Adrenal gland (tissue), 12 donors: ENCODE results near the gene ZNF655. TPM values are rescaled to one million over a fixed set of nuclear protein-coding genes. Genes with fewer than 3 reads are reported as not detected.

Experiments
- DNase-seq, 7 donors: peaks; one replicate each; pipeline ENCODE4 v3.0.0-alpha.2; 2019 to 2020
- H3K27ac ChIP-seq, 5 donors: fragments of 200-600 bp; sonication (generic) in 4 of 5; 1 replicate in 3 of 5; 2 replicates in 2 of 5; pipeline versions ENCODE4 v1.5.1 to v1.8.0; 2016 to 2020; ENCODE audit warnings: mild to moderate bottlenecking in 1 of 5
- H3K27me3 ChIP-seq: fragments of 200-600 bp; 2 replicates; pipeline ENCODE4 v1.8.0; 2021
- H3K36me3 ChIP-seq, 2 donors: fragments of 200-600 bp; replicated peaks in 1 of 2; 1 replicate in 1 of 2; 2 replicates in 1 of 2; pipeline versions ENCODE4 v1.5.1 to v1.8.0; 2018 to 2022
- H3K4me1 ChIP-seq, 2 donors: fragments of 200-600 bp; replicated peaks in 1 of 2; 1 replicate in 1 of 2; 2 replicates in 1 of 2; pipeline versions ENCODE4 v1.5.1 to v1.8.0; 2018 to 2021
- H3K4me3 ChIP-seq, 4 donors: fragments of 200-600 bp; sonication (generic) in 3 of 4; one replicate each; pipeline ENCODE4 v1.5.1; 2016 to 2018
- H3K9me3 ChIP-seq, 3 donors: fragments of 200-600 bp; sonication (generic) in 1 of 3; replicated peaks in 1 of 3; 1 replicate in 2 of 3; 2 replicates in 1 of 3; pipeline versions ENCODE4 v1.5.1 to v1.8.0; 2016 to 2021
- CTCF ChIP-seq, 6 experiments: fragments of 450-650 bp in 4 of 6; fragments of 200-600 bp in 2 of 6; sonication (generic) in 1 of 6; IDR thresholded peaks; 1 replicate in 5 of 6; 2 replicates in 1 of 6; pipeline versions ENCODE4 v1.5.1 to v1.8.0; 2016 to 2021; ENCODE audit warnings: antibody characterized with exemption in 6 of 6, mild to moderate bottlenecking in 2 of 6, moderate library complexity in 1 of 6
- POLR2A ChIP-seq, 2 donors: fragments of 450-650 bp; IDR thresholded peaks; one replicate each; pipeline ENCODE4 v1.6.1; 2017; ENCODE audit warnings: antibody characterized with exemption in 2 of 2, mild to moderate bottlenecking in 2 of 2, moderate library complexity in 1 of 2
- WGBS, 4 donors: extraction: QIAGEN DNeasy Blood & Tissue Kit in 2 of 4; methylation state at CpG; one replicate each; pipeline versions ENCODE4 v1.1.5 to v1.1.7; 2013 to 2017; 5-methylcytosine and 5-hydroxymethylcytosine counted together
- intact Hi-C, 2 donors: fragments of 100-400 bp; cut with DNase I; formaldehyde crosslinking; loops; one replicate each; pipeline versions ENCODE4 v1.14.1 to v1.15.0; 2022 to 2023
- polyA plus RNA-seq, 3 donors: library from polyadenylated mRNA; stranded (reverse); fragments of 200-250 nt in 2 of 3; fragments of 350-450 nt in 1 of 3; fragmentation: Illumina TruSeq in 1 of 3; extraction: RNeasy Lipid Tissue Mini Kit (QIAGEN cat#74804) in 1 of 3; gene quantifications; one replicate each; pipeline ENCODE4 v1.2.3, GENCODE V29; 2013 to 2014
- total RNA-seq, 9 donors: library from RNA; depleted of rRNA in 4 of 9; stranded (reverse); fragments of >200 nt in 4 of 9; fragments of 120-200 nt in 1 of 9; fragmentation: NEBNext Ultra II Directional in 1 of 9; extraction: Animal tissue kit (Norgen Biotek cat#: 25700) in 1 of 9; gene quantifications; one replicate each; pipeline versions ENCODE4 v1.1.0 to v1.2.4, GENCODE V29; 2013 to 2023
- donor health status: healthy with polysubstance abuse.
- donor health status: Bipolar disorder and iron deficiency.
- donor health status: DM: yes; HTN: yes; CAD: no.
- donor health status: DM: no; HTN: no; CAD: no.
- donor health status: DM: no; HTN: no; CAD: no.
- donor health status: DM: yes; HTN: yes; CAD: no.

Gene ZNF655
- total and polyA plus RNA-seq, 12 donors, result 37.6 to 132 (median 62.7) TPM

GRCh38 chr7:99557196-99557607, 1.2 kb upstream of the ZNF655 start:
- no peak for DNase-seq
- Histone ChIP-seq H3K9me3 (no peaks in the 10 kb centered on the region), H3K36me3 (peaks cover 0 to 31% of the 10 kb centered on the region in 2 donors), H3K27me3 (no peaks in the 10 kb centered on the region), H3K4me3 (peak overlapping the region in 2 of 4 donors; percentile 89 to 99), H3K27ac (peak overlapping the region in 3 of 5 donors; percentile 96 to 99 (median 97)), H3K4me1 (peaks cover 16 to 39% of the 10 kb centered on the region in 2 donors)
- intact Hi-C loops, result no loop called here
- TF ChIP-seq POLR2A (IDR thresholded peaks at IDR 0.05), result no peak
- TF ChIP-seq CTCF (IDR thresholded peaks at IDR 0.05), result no peak
- WGBS, 4 donors, result 56 to 63% (median 61%) methylated on average over 4 of the region's 4 CpGs

- Histone ChIP-seq H3K4me1 (peaks cover 23 to 41% of the 10 kb centered on the region in 2 donors), H3K36me3 (peaks cover 0 to 36% of the 10 kb centered on the region in 2 donors), H3K27me3 (no peaks in the 10 kb centered on the region), H3K9me3 (no peaks in the 10 kb centered on the region), H3K27ac (peak overlapping the region; percentile 88 to 99 (median 97)), H3K4me3 (peak overlapping the region; percentile 82 to 99 (median 89))
- WGBS, 4 donors, result 1 to 2% (median 1%) methylated on average over 17 of the region's 17 CpGs
- TF ChIP-seq CTCF (IDR thresholded peaks at IDR 0.05), result no peak
- no peak for TF ChIP-seq POLR2A (IDR thresholded peaks at IDR 0.05)
- no peak for DNase-seq
- intact Hi-C loops, result no loop called here
These were observed 519 bp upstream of the ZNF655 start for GRCh38 chr7:99557940-99558305.

- intact Hi-C loops, result no loop called here
- H3K4me3 ChIP-seq, result peak overlapping the region; percentile 26 to 89 (median 86)
- H3K27me3 ChIP-seq, result no peaks in the 10 kb centered on the region
- peak overlapping the region; percentile 88 to 99 (median 97) for H3K27ac ChIP-seq
- no peak for DNase-seq
- TF ChIP-seq POLR2A (IDR thresholded peaks at IDR 0.05) (no peak), CTCF (IDR thresholded peaks at IDR 0.05) (no peak)
- peaks cover 0 to 48% of the 10 kb centered on the region in 2 donors for H3K36me3 ChIP-seq
- H3K9me3 ChIP-seq, result no peaks in the 10 kb centered on the region
- peaks cover 29 to 52% of the 10 kb centered on the region in 2 donors for H3K4me1 ChIP-seq
- WGBS, 4 donors, result 18 to 26% (median 22%) methylated on average over 22 to 31 of the region's 31 CpGs
These were observed 903 bp downstream of the ZNF655 start for GRCh38 chr7:99559175-99559915.

- DNase-seq, result no peak
- Histone ChIP-seq H3K27me3 (no peaks in the 10 kb centered on the region), H3K4me3 (no peak overlapping the region), H3K9me3 (no peaks in the 10 kb centered on the region), H3K4me1 (peaks cover 29 to 55% of the 10 kb centered on the region in 2 donors), H3K27ac (peak overlapping the region in 1 of 5 donors; percentile 17), H3K36me3 (peaks cover 0 to 56% of the 10 kb centered on the region in 2 donors)
- intact Hi-C loops, result no loop called here
- 91 to 96% (median 94%) methylated on average over 7 of the region's 7 CpGs for WGBS, 4 donors
- no peak for TF ChIP-seq POLR2A (IDR thresholded peaks at IDR 0.05)
These were observed 2.6 kb downstream of the ZNF655 start for GRCh38 chr7:99560834-99561736.
